HepG2 (cell line): ENCODE measurements around the gene IGHMBP2. TPM values are rescaled to one million over a fixed set of nuclear protein-coding genes. Genes with fewer than 3 reads are reported as not detected.

Experiments
- ATAC-seq: fragments of 200-7000 bp; cut with Tn5 transposase; 3 replicates; pipeline ENCODE4 v1.9.1; 2020; ENCODE audit warnings: mild to moderate bottlenecking, moderate library complexity
- BruUV-seq: library from RNA; stranded (reverse); fragments of 400-500 nt; replicated peaks from 2 replicates; lab custom pipeline; 2021; lab: Mats Ljungman, UMichigan
- CTCF ChIA-PET: fragments of 300-600 bp; formaldehyde crosslinking; extraction: SDS; loops from one replicate; lab custom pipeline; 2021; ENCODE audit warnings: low total read pairs, inconsistent platforms, low intra/inter-chr PET ratio; lab: Yijun Ruan, JAX
- POLR2A ChIA-PET: fragments of 350-600 bp; sonication (Branson Sonifier 250); formaldehyde crosslinking; loops from one replicate; lab custom pipeline; 2020; ENCODE audit warnings: antibody characterized with exemption, inconsistent platforms; lab: Yijun Ruan, JAX
- DNase-seq: peaks from one replicate; pipeline ENCODE4 v3.0.0-alpha.2; 2015; ENCODE audit warnings: low spot score
- FAIRE-seq: peaks from 3 replicates; lab custom pipeline; 2011; peaks lifted over from hg19 to GRCh38; lab: Jason Lieb, UNC
- H2AFZ ChIP-seq: one replicate; pipeline ENCODE4 v1.6.1; 2011; ENCODE audit warnings: low read length, inconsistent platforms
- H3K27ac ChIP-seq: fragments of 300-600 bp; 3 replicates; pipeline ENCODE4 v1.8.0; 2011; ENCODE audit warnings: mixed run types, mild to moderate bottlenecking, mixed read lengths, low read length, inconsistent platforms; ENCODE audit not compliant: insufficient read depth; ENCODE audit errors: extremely low read length
- H3K27me3 ChIP-seq, 2 experiments: fragments of 200-600 bp in 1 of 2; 2 replicates in 1 of 2; 3 replicates in 1 of 2; pipeline versions ENCODE4 v1.6.0 to v1.8.0; 2011; ENCODE audit warnings: low read length in 2 of 2, mild to moderate bottlenecking in 2 of 2, moderate library complexity in 2 of 2, inconsistent platforms in 1 of 2; ENCODE audit not compliant: insufficient read depth in 2 of 2, control insufficient read depth in 1 of 2
- H3K36me3 ChIP-seq, 2 experiments: fragments of 200-600 bp in 1 of 2; replicated peaks in 1 of 2; 2 replicates in 1 of 2; 3 replicates in 1 of 2; pipeline versions ENCODE4 v1.5.1 to v1.8.0; 2011; ENCODE audit warnings: low read length in 2 of 2, inconsistent platforms in 1 of 2; ENCODE audit not compliant: insufficient read depth in 2 of 2, control insufficient read depth in 1 of 2
- H3K4me1 ChIP-seq: 2 replicates; pipeline ENCODE4 v1.5.1; 2012; ENCODE audit warnings: low read length, inconsistent platforms; ENCODE audit not compliant: insufficient read depth
- H3K4me2 ChIP-seq: 2 replicates; pipeline ENCODE4 v1.6.0; 2011; ENCODE audit warnings: low read depth, low read length, inconsistent platforms
- H3K4me3 ChIP-seq, 3 experiments: fragments of 200-600 bp in 1 of 3; sonication (generic), shearing (Covaris generic) in 1 of 3; replicated peaks in 1 of 3; 2 replicates each; pipeline ENCODE4 v1.5.1; 2011 to 2016; ENCODE audit warnings: low read length in 3 of 3, inconsistent platforms in 2 of 3, low read depth in 2 of 3, mild to moderate bottlenecking in 2 of 3, control low read depth in 1 of 3, mixed read lengths in 1 of 3; ENCODE audit not compliant: insufficient read depth in 1 of 3
- H3K79me2 ChIP-seq: one replicate; pipeline ENCODE4 v1.6.1; 2011; ENCODE audit warnings: low read length, inconsistent platforms; ENCODE audit not compliant: insufficient read depth
- H3K9ac ChIP-seq: 2 replicates; pipeline ENCODE4 v1.6.0; 2011; ENCODE audit warnings: mild to moderate bottlenecking, low read depth, low read length, inconsistent platforms; ENCODE audit not compliant: insufficient read depth
- H3K9me3 ChIP-seq: 2 replicates; pipeline ENCODE4 v1.5.1; 2012; ENCODE audit warnings: mild to moderate bottlenecking, low read length
- H4K20me1 ChIP-seq: 2 replicates; pipeline ENCODE4 v1.6.0; 2011; ENCODE audit warnings: inconsistent platforms, mild to moderate bottlenecking, low read length, moderate library complexity; ENCODE audit not compliant: insufficient read depth
- ARID2 ChIP-seq: sonication (generic); formaldehyde crosslinking; IDR thresholded peaks from 2 replicates; pipeline ENCODE4 v1.8.1; 2022; ENCODE audit warnings: mild to moderate bottlenecking, missing genetic modification reagents, borderline replicate concordance
- ATF7 ChIP-seq, 2 experiments: fragments of 450-650 bp in 1 of 2; sonication (generic) in 1 of 2; formaldehyde crosslinking in 1 of 2; IDR thresholded peaks; 2 replicates each; pipeline versions ENCODE4 v1.4.0 to v1.6.1; 2016 to 2020; ENCODE audit warnings: antibody characterized with exemption in 1 of 2, mild to moderate bottlenecking in 1 of 2, missing genetic modification reagents in 1 of 2
- DNMT3B ChIP-seq: conservative IDR thresholded peaks from 2 replicates; pipeline ENCODE4 v1.6.1; 2016; ENCODE audit warnings: missing biosample characterization, control low read depth
- DRAP1 ChIP-seq: IDR thresholded peaks from 2 replicates; pipeline ENCODE4 v1.6.1; 2016; ENCODE audit warnings: missing genetic modification reagents, missing compliant biosample characterization
- HDAC1 ChIP-seq: sonication (generic); formaldehyde crosslinking; IDR thresholded peaks from 2 replicates; pipeline ENCODE4 v1.5.1; 2020; ENCODE audit warnings: mild to moderate bottlenecking, missing genetic modification reagents
- HNF1A ChIP-seq, 2 experiments: sonication (generic) in 1 of 2; formaldehyde crosslinking in 1 of 2; IDR thresholded peaks; 2 replicates each; pipeline versions ENCODE4 v1.4.0 to v1.6.1; 2016 to 2020; ENCODE audit warnings: borderline replicate concordance in 1 of 2, low read depth in 1 of 2, mild to moderate bottlenecking in 1 of 2, missing genetic modification reagents in 1 of 2
- HOMEZ ChIP-seq: IDR thresholded peaks from 2 replicates; pipeline ENCODE4 v1.6.1; 2016; ENCODE audit warnings: low read depth
- JARID2 ChIP-seq: sonication (generic); formaldehyde crosslinking; IDR thresholded peaks from 2 replicates; pipeline ENCODE4 v1.8.1; 2023; ENCODE audit warnings: missing genetic modification reagents, inconsistent platforms; ENCODE audit not compliant: insufficient replicate concordance
- REXO4 ChIP-seq: sonication (generic); formaldehyde crosslinking; IDR thresholded peaks from 2 replicates; pipeline ENCODE4 v1.8.0; 2022; ENCODE audit warnings: missing genetic modification reagents, mild to moderate bottlenecking, borderline replicate concordance
- SIN3B ChIP-seq: fragments of 150-350 bp; IDR thresholded peaks from 2 replicates; pipeline ENCODE4 v1.6.1; 2014; ENCODE audit warnings: low read length
- SRSF4 ChIP-seq: fragments of 200-400 bp; formaldehyde crosslinking; IDR thresholded peaks from one replicate; pipeline ENCODE4 v1.6.1; 2018; ENCODE audit warnings: mild to moderate bottlenecking, low read depth, low read length, moderate library complexity; ENCODE audit not compliant: poor library complexity, severe bottlenecking
- ZNF160 ChIP-seq: sonication (generic); formaldehyde crosslinking; IDR thresholded peaks from 2 replicates; pipeline ENCODE4 v1.8.0; 2022; ENCODE audit warnings: mild to moderate bottlenecking, inconsistent platforms, missing genetic modification reagents
- ZNF232 ChIP-seq: sonication (generic); formaldehyde crosslinking; IDR thresholded peaks from 2 replicates; pipeline ENCODE4 v1.4.0; 2020; ENCODE audit warnings: missing genetic modification reagents, borderline replicate concordance
- ZNF775 ChIP-seq: sonication (generic); formaldehyde crosslinking; IDR thresholded peaks from 2 replicates; pipeline ENCODE4 v1.4.0; 2020; ENCODE audit warnings: missing genetic modification reagents, mild to moderate bottlenecking, moderate library complexity, borderline replicate concordance
- WGBS: methylation state at CpG from one replicate; pipeline ENCODE4 v1.1.6; 2017; ENCODE audit warnings: low lambda C conversion rate; 5-methylcytosine and 5-hydroxymethylcytosine counted together
- in situ Hi-C: cut with HindIII; loops from 2 replicates; pipeline ENCODE4 v1.10.0; 2017; ENCODE audit warnings: low pct_unique_long_range_greater_than_20kb; ENCODE audit not compliant: extremely low pct_ligation_motif_present
- intact Hi-C: fragments of 100-400 bp; cut with micrococcal nuclease; formaldehyde crosslinking; loops from one replicate; pipeline ENCODE4 v1.10.0; 2022; ENCODE audit not compliant: unreplicated experiment
- polyA plus RNA-seq, 8 experiments: library from polyadenylated mRNA; depleted of rRNA in 3 of 8; stranded (reverse) in 7 of 8; unstranded in 1 of 8; fragments of >200 nt; fragmentation: Illumina TruSeq in 4 of 8; extraction: Trizol in 4 of 8; gene quantifications; 2 replicates each; pipeline versions ENCODE4 v1.2.1 to v1.2.3, GENCODE V29; 2011 to 2016; ENCODE audit warnings: low read depth in 4 of 8, missing spikeins in 1 of 8, mixed read lengths in 1 of 8; ENCODE audit not compliant: insufficient read depth in 1 of 8
- total RNA-seq, 5 experiments: library from RNA; depleted of rRNA; stranded (reverse); fragments of >200 nt; fragmentation: Illumina TruSeq; extraction: Trizol; gene quantifications; 2 replicates each; pipeline ENCODE4 v1.2.3, GENCODE V29; 2016; ENCODE audit warnings: low read depth in 1 of 5

IGHMBP2 gene
- total and polyA plus RNA-seq, 2 of the 13 experiments (the other 11 are each of a cell fraction or from before 2014, with no cell fraction given) = 8.9 to 9.9 TPM

DNA sequence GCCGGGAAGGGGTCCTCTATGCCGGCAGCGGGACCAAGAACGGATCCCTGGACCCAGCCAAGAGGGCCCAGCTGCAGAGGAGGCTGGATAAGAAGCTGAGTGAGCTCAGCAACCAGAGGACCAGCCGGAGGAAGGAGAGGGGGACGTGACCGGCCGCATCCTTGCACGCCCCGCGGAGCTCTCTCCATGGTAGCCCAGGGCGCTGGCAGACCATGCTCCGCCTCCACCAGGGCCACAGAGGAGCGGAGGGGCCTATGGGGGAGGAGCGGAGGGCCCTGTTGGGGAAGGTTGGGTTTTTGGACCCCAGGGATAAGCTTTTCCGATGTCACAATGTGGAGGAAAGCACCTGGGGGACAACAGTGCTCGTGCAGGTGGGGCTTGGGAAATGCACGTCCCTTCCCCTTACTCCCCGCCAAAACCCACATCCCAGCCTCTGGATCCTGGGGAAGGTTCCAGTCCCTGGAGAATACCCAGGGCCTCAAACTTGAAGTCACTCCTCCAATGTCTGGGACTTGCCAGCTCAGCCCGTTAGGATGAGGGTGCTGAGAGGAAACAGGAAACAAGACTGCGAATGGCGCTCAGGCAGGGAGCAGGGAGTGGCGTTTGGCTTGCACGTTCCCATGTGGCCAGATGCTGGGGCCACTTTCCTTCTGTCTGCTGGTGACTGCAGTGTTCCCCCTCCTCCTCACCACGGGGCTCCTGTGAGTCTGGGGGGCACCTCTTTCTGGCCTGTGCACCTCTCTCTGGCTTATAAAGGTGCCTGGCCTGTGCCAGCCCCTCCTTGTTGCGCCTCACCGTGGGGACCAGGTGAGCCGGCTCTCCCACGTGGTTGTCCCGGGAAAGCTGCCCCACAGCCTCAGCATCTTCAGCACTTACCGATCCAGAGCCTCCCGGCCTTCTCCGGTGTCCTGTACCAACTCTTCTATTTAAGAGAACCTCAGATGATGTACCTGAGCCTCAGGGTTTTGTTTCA is 36.2 kb downstream of the IGHMBP2 start (continued):
- TF ChIP-seq HNF1A (IDR thresholded peaks at IDR 0.05; ENCODE audit: low read depth) (no peak), HNF1A (CRISPR knock-in tag; IDR thresholded peaks at IDR 0.05; ENCODE audit: borderline replicate concordance) (no peak), DRAP1 (CRISPR knock-in tag) (no peak)

- Histone ChIP-seq H3K79me2 (no peaks in the 10 kb centered on the region), H3K9me3 (no peaks in the 10 kb centered on the region), H3K4me3 (no peak overlapping the region), H4K20me1 (no peaks in the 10 kb centered on the region), H3K4me2 (no peak overlapping the region), H3K9ac (no peak overlapping the region), H2AFZ (no peak overlapping the region), H3K27me3 (no peaks in the 10 kb centered on the region), H3K4me1 (no peaks in the 10 kb centered on the region), H3K27ac (no peak overlapping the region), H3K36me3 (peaks cover 13 to 23% of the 10 kb centered on the region in 2 experiments; a peak in 4 of 5 replicates)
- ATAC-seq (no peak), FAIRE-seq (no peak), DNase-seq (no peak)
- in situ Hi-C loops = no loop called here
- CTCF ChIA-PET = no interaction called here
- intact Hi-C loops = no loop called here
- WGBS = 94% methylated on average over 17 of the region's 20 CpGs
- POLR2A ChIA-PET = no interaction called here
- no TSS peak for BruUV-seq
- no peak for TF ChIP-seq HDAC1 (CRISPR knock-in tag)
- TF ChIP-seq SRSF4 = no peak
- TF ChIP-seq ATF7 (IDR thresholded peaks at IDR 0.05) = no peak
- no peak for TF ChIP-seq ATF7 (CRISPR knock-in tag; IDR thresholded peaks at IDR 0.05)
- TF ChIP-seq ZNF232 (CRISPR knock-in tag) = no peak
- TF ChIP-seq HOMEZ = no peak
- no peak for TF ChIP-seq ARID2 (CRISPR knock-in tag)
- no peak for TF ChIP-seq ZNF160 (CRISPR knock-in tag)
- no peak for TF ChIP-seq DNMT3B
- TF ChIP-seq REXO4 (CRISPR knock-in tag) = no peak
- no peak for TF ChIP-seq SIN3B
- no peak for TF ChIP-seq JARID2 (CRISPR knock-in tag)
- TF ChIP-seq ZNF775 = no peak
Measured at GRCh38 chr11:68940651-68941323, 37.1 kb downstream of the IGHMBP2 start.
